GM21723 (cell line): Measurements from ENCODE around the gene INPP4A.
"Not testable (repeated sequence)": the region's sequence is repeated elsewhere in the genome, so short reads cannot be mapped to it uniquely, and the experiment has no call there.

Source experiments
- ATAC-seq: cut with Tn5 transposase; IDR thresholded peaks from one replicate; pipeline ENCODE4 v1.9.1; 2021; ENCODE audit warnings: mild to moderate bottlenecking, moderate library complexity; ENCODE audit not compliant: unreplicated experiment

INPP4A gene

GRCh38 chr2:98577313-98577712, 132.7 kb downstream of the INPP4A start:
- ATAC-seq = no peak

DNA sequence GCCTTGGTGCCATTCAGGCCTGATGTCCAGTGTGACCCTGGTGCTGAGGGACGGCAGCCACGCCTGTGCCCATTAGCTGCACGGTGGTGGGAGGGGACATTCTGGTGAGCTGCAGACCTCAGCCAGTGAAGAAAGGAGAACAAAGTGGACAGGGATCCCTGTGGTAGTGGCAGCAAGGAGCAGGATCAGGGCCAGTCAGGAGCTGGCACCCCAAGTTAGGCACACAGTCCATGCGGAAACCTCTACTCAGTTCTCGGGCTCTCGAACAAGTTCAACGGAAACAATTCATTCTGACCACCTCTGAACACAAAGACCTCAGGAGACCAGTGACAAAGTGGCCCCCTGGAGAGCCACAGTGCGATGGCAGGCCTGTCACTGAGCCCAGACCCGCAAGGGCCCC, 133.6 kb downstream of the INPP4A start:
- no peak for ATAC-seq

DNA sequence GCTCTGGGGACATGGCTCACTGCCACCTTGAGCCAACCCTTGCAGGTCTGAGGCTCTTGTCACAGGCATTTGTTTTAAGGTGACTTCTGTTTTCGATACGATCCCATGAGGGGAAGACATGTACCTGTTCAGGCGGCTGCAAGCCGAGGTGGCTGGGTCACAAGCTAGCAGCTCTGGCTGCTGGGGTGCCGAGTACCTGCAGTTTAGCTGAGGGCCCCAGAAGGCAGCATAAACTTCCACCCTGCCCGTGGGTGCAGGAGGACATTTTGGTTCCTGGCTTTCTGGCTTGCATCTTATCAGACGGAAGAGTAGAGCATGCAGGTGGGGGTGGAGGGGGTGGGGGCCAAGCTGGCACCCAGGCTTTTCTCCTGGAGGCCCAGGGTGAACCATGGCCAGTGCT, 135.3 kb downstream of the INPP4A start:
- ATAC-seq = no peak

DNA sequence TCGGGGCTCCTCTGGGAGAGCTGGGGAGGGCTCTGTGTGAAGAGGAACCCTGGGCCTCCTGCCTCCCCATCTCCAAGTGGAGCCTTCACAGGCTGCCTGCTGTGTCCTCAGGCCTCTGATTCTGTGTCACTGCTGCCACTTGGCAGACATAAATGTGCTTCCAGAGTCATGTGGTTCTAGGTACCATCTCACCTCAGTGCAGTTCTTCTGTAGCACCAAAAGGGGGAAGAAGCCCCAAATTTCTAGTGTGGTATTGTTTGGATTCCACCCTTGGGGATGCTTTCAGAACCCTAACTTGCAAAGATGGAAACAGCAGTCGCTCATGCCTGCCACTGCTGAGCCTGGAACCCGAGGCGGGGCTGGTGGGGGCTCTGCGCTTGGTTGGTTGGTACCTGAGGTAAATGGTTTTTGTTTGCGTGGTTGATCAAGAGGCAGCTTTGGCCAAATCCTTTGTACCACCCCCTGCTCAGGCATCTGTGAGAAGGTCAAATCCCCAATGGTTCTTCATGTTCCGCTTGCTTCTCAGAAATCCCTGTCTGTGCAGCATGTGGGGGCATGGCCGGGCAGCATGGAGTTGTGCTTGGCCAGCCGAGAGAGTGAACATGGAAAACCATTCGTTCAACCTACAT, 136.1 kb downstream of the INPP4A start:
- no peak for ATAC-seq

GRCh38 chr2:98582523-98582922, 137.9 kb downstream of the INPP4A start:
- ATAC-seq = no peak

DNA sequence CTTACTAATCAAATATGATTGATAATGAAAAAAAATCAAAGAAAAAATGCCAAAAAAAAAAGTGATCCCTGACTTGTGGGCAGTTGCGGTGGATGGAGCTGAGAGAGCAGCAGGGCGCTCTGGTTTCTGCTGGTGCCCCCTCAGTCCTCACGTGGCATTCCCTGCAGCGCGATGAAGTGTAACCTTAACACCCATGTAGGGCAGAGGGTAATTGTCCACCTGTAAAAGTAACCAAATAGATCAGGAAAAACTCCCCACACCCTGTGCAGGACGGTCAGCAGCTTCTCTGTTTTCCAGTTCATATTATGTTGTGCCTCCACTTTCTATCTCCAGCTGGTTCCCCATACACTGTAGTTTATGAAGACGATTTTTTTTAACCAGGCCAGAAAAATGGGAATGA, 138.6 kb downstream of the INPP4A start:
- ATAC-seq = no peak

DNA sequence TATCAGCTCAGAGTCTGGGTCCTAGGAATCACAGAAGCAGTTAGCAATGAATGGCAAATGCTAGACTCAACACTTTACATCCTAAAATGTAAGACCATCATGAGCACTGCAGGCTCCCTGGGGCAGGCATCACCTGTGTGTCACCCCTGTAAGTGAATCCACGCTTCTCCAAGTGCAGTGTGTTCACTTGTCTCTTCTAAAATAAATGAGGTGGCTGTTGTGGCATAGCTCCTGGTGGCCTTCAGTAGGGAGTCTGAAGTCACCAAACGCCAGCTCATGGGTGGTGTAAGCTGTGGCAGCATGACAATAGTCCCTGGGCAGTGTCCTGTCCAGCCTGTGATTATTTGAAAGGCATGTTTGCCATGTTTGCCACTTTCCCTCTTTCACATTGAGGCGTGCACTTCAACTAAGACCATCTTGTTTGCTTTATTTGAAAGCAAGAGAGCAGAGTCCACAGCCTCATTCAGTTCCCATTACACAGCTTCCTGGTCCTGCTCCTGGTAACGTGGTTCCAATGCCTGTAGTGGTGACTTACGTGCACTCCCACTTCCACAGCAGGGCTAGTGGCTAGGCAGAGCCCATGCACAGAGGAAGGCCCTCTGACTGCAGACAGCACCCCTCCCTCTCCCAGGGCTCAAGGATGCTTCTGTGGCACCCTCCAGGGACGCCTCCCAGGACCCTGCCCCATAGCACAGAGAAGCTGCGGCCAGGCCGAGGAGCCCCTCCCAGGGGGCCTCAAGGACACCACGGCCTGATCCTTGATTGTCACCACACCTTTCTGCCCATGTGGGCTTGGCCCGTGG, 139.4 kb downstream of the INPP4A start:
- ATAC-seq = no peak

- no peak for ATAC-seq
These were observed 140.7 kb downstream of the INPP4A start for GRCh38 chr2:98585386-98585785.

DNA sequence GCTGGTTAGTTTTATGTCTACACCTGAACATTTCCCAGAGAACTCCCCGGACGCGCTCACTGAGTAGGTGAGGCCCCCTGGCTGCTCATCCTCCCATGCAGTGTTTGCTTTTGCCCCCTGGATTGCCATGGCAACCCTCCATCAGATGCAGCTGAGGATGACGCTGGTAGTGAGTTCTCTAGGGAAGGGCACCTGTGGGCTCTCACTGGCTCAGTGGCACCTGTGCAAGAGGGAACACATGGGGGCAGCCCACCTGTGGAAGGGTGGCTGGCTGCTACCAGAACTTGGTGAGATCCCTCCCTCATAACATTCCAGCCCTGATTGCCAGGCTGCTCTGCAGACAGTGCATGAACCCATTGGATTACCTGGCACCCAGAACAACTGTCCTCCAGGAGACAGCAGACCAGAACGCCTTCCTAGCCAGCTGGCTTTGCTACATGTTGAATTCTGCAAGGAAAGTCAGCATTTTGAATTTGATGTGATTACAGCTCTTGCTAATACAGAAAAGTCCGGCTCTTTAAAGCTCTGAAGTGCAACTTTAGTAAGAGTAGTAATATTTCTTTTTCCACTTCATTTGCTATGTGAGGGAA, 142.0 kb downstream of the INPP4A start:
- ATAC-seq = no peak

- ATAC-seq = no peak
These were observed 144.3 kb downstream of the INPP4A start for GRCh38 chr2:98588880-98589431.

DNA sequence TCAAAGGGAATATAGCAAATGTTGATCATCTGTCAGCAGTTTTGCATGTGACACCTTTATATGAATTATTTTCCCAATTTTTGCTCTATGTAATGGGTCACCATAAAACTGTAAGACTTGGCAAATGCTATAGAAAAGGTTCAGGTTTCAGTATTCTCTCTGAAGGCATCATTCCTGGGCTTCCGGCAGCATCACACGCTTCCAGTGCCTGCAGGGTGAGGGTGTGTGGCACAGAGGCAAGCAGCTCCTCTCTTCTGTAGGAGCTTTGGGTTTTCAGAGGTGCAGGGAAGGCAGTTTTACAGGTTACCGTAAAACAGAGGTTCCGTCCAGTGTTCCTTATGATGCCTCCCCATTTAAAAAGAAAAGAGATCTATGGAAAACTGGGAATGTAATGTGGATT, 144.8 kb downstream of the INPP4A start:
- no peak for ATAC-seq

GRCh38 chr2:98592565-98592964, 147.9 kb downstream of the INPP4A start:
- ATAC-seq = no peak

- not testable (repeated sequence) for ATAC-seq
These were observed 150.0 kb downstream of the INPP4A start for GRCh38 chr2:98594665-98595064.

DNA sequence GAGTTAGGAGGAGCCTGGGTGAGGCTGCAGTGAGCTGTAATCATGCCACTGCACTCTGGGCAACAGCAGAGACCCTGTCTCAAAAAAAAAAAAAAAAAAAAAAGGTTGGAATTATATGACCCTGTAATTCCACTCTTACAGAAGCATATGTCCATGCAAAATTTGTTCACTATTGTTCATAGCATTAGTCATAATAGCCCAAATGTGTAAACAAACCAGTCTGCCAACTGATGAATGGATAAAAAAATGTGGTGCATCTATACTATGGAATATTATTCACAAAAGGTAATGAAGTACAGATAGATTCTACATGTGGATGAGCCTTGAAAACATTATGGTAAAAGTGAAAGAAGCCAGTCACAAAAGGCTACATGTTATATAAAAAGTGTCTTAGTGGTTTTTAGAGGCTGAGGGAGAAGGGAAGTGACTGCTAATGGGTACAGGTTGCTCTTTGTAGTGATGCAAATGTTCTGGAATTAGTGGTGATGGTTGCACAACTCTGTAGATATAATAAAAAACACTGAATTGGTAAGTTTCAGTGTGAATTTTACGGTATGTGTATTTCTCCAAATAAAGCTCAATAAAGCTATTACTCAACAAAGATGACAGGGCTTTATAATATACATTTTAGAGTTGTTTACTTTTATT, 154.2 kb downstream of the INPP4A start:
- ATAC-seq = no peak

DNA sequence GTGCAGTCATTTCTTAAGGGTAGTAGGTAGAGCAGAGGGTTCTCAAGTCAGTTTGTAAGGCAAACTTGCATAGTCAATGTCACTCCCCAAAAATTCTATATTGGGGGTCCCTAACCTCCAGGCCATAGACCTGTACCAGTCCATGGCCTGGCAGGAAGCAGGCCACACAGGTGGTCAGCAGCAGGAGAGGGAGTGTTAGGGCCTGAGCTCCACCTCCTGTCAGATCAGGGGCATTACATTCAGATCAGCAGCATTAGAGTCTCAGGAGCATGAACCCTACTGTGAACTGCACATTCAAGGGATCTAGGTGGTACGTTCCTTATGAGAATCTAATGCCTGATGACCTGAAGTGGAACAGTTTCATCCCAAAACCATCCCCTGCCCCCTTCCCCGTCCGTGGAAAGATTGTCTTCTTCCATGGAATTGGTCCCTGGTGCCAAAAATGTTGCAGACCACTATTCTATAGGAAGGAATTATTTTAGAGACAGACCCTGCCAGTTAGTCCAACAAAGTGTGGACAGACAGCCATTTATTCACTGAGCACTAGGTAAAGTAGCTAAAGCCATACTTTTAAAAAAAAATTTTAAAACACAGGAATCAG, 157.0 kb downstream of the INPP4A start:
- ATAC-seq = peak; percentile 87

- ATAC-seq = no peak
These were observed 159.9 kb downstream of the INPP4A start for GRCh38 chr2:98604547-98604946.

DNA sequence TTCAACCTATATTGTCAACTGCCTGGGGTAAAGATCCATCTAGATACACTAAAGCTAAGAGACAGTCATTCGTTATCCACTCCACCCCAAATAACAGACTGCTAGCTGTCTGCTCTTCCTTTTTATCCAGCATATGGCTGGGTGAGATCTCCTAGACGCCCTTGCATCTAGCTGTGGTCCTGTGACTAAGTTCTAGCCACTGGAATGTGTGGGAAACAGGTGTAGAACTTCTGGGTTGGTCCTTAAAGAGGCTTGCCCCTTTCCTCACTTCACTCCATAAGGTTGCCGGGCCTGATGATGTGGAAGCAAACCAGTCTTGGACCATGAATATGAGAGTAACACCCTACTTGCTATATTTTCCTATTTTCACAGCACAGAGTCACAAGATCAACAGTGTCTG, 160.4 kb downstream of the INPP4A start:
- ATAC-seq = no peak

- ATAC-seq = no peak
These were observed 161.8 kb downstream of the INPP4A start for GRCh38 chr2:98606431-98606830.

DNA sequence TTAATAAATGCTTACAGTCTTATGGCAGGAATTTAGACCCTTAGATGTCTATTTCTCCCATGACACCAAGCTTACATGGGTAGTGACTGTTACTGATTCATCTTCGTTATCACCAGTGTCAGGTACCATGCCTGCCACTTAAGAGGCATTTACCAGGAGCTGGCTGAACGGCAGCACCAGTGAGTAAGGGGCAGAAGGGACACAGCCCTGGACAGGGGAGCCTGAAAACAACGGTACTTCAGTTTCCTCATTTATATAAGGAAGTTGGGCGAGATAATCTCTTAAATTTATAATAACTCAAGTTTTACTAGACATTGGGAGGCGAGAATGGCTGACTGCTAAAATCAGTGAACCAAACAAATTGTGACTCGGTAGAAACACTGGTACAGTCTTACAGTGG, 162.4 kb downstream of the INPP4A start:
- ATAC-seq = no peak

DNA sequence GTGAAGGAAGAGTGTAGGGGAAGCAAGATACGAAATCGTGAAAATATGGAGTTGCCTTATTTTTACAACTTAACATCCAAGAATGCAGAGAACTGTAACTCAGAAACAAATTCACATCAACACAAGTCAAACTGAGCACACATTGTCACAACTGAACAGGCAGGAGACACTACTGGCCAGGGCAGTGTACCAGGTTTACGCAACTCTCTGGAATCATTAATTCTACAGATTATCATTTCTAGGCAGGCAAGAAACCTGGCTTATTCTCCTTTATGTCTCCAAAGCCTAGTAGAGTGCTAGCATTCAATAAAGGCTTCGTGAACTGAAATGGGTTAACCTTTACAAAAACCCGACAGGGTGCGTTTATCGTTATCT, 163.1 kb downstream of the INPP4A start:
- no peak for ATAC-seq
